Measurements from ENCODE around the gene SLC35F1.

Gene SLC35F1

DNA sequence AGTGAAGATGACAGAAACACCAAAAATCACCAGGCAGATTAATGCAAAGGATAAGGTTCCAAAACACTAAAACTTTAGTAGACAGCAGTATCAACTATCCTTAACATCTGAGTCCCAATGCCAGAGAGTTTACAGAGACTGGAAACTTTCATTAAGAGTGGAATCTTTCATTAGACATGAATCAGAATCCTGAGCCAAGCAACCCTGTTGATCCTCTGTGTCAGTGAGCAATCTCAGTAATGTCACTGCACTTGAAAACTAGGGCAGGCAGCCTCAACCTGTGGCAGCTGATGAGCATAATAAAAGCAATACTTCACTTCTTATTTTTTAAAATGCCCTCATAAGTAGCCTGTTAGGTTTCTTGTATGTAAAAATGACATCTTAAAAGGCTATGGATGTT is 388.3 kb downstream of the SLC35F1 start:
- TF ChIP-seq, protein P1, sequence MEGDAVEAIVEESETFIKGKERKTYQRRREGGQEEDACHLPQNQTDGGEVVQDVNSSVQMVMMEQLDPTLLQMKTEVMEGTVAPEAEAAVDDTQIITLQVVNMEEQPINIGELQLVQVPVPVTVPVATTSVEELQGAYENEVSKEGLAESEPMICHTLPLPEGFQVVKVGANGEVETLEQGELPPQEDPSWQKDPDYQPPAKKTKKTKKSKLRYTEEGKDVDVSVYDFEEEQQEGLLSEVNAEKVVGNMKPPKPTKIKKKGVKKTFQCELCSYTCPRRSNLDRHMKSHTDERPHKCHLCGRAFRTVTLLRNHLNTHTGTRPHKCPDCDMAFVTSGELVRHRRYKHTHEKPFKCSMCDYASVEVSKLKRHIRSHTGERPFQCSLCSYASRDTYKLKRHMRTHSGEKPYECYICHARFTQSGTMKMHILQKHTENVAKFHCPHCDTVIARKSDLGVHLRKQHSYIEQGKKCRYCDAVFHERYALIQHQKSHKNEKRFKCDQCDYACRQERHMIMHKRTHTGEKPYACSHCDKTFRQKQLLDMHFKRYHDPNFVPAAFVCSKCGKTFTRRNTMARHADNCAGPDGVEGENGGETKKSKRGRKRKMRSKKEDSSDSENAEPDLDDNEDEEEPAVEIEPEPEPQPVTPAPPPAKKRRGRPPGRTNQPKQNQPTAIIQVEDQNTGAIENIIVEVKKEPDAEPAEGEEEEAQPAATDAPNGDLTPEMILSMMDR (IDR thresholded peaks at IDR 0.05; ENCODE audit: control insufficient read depth, insufficient read depth, low read depth, low read length, missing control alignments), result no peak
- DNase-seq (ENCODE audit: low read depth), result no peak
- no peak overlapping the region for H3K4me3 ChIP-seq (ENCODE audit: control insufficient read depth, low read depth, low read length)

DNA sequence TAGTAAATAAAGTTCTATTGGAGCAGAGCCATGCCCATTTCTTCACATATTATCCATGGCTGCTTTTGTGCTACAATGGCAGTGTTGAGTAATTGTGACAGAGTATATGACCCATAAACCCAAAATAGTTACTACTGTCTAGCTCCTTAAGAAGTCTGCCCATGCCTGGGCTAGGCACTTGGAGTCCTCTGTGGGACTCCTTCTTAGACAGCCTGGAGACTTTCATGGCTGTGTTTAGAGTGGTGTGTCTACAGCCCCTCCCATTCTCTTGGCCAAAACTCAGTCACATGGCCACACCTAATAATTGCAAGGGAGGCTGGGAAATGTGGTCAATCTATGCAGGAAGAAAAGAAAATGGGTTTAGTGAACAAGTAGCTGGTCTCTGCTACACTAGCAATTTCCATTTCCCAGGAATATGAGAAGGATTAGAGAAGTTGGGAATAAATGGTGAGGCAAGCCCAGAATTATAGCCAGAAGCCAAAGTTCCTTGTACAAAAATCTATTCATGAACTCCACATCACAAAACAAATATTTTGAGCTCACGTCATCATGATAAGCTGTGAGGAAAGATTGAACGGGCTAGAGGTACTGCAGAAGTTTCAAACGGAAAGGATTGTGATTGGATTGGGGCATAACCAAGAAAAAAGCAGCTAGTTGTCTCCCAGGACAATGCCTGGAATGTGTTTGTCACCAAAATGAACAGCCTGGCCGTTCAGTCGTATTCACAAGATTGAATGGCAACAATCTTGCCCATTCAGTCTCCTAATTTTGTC is 389.3 kb downstream of the SLC35F1 start:
- no peak for DNase-seq (ENCODE audit: low read depth)
- TF ChIP-seq, protein P1 (IDR thresholded peaks at IDR 0.05; ENCODE audit: control insufficient read depth, insufficient read depth, low read depth, low read length, missing control alignments), result no peak
- no peak overlapping the region for H3K4me3 ChIP-seq (ENCODE audit: control insufficient read depth, low read depth, low read length)

- H3K4me3 ChIP-seq (ENCODE audit: control insufficient read depth, low read depth, low read length), result no peak overlapping the region
- TF ChIP-seq, protein P1 (IDR thresholded peaks at IDR 0.05; ENCODE audit: control insufficient read depth, insufficient read depth, low read depth, low read length, missing control alignments), result no peak
- DNase-seq (ENCODE audit: low read depth), result no peak
Observed at GRCh38 chr6:118297821-118298220, 390.8 kb downstream of the SLC35F1 start.

DNA sequence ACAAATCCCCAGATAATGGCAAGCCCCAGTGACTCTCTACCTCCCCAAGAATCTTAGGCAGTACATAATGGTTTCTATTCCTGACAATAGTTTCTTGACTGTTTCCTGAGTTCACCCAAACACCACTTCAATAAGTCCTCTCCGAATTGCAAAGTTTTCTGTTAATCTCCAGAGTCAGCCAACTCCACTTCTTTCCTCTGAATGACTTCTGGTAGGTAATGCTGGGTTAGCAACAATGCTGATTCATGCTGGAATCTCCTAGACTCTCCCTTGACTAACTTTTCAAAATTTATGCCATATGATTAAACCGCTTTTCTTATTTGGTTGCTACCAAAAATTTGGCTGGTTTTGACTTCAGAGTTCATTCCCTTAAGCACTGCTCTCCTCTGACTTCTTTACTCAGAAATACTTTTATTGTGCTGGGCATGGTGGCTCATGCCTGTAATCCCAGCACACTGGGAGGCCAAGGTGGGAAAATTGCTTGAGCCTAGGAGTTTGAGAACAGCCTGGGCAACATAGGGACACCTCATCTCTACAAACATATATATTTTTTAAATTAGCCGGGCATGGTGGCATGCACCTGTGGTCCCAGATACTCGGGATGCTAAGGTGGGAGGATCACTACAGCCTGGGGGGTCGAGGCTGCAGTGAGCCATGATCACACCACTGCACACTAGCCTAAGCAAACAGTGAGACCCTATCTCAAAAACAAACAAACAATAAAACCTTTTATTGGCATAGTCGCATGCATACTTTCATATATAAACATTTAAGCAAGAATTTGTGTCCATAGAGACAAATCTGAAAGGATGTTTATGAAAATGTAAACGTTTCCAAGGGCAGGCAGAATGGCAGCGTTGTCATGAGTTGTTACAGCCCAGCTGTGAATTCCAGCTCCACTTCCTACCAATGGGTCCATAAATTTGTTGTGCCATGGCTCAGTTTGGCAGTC is 391.7 kb downstream of the SLC35F1 start:
- H3K4me3 ChIP-seq (ENCODE audit: control insufficient read depth, low read depth, low read length), result no peak overlapping the region
- TF ChIP-seq, protein P1 (IDR thresholded peaks at IDR 0.05; ENCODE audit: control insufficient read depth, insufficient read depth, low read depth, low read length, missing control alignments), result no peak
- DNase-seq (ENCODE audit: low read depth), result no peak

GRCh38 chr6:118299457-118299856 is 392.4 kb downstream of the SLC35F1 start:
- no peak for DNase-seq (ENCODE audit: low read depth)
- TF ChIP-seq, protein P1 (IDR thresholded peaks at IDR 0.05; ENCODE audit: control insufficient read depth, insufficient read depth, low read depth, low read length, missing control alignments), result no peak
- no peak overlapping the region for H3K4me3 ChIP-seq (ENCODE audit: control insufficient read depth, low read depth, low read length)

DNA sequence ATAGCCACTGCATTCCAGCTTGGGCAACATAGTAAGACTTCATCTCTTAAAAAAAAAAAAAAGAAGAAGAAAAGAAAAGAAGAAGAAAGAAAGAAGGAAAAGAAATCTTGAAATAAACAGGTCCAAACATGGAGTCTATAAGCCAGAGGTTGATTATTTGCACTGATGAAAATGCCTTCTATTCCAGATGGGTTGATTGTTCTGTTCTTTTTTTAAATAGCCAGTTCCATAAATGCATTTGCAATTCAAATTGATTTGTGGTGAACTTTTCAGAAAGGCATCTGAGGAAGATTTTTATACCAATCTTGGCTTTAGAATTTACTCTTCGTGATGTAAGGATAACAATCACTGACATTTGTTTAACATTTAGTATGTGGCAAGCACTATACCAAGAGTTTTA is 397.3 kb downstream of the SLC35F1 start:
- no peak overlapping the region for H3K4me3 ChIP-seq (ENCODE audit: control insufficient read depth, low read depth, low read length)
- TF ChIP-seq, protein P1 (IDR thresholded peaks at IDR 0.05; ENCODE audit: control insufficient read depth, insufficient read depth, low read depth, low read length, missing control alignments), result no peak
- DNase-seq (ENCODE audit: low read depth), result no peak
